ENCODE results near the gene CCDC116.

GRCh38 chr22:21677606-21678443 is 45.3 kb downstream of the CCDC116 start:
- TF ChIP-seq CTCF (IDR thresholded peaks at IDR 0.05) (no peak), POLR2A (IDR thresholded peaks at IDR 0.05) (no peak)
